Adrenal gland (tissue), 5 donors: ENCODE results near the gene MARCHF2.

Experiments
- CTCF ChIP-seq, 6 experiments: fragments of 450-650 bp in 4 of 6; fragments of 200-600 bp in 2 of 6; sonication (generic) in 1 of 6; IDR thresholded peaks; 1 replicate in 5 of 6; 2 replicates in 1 of 6; pipeline versions ENCODE4 v1.5.1 to v1.8.0; 2016 to 2021; ENCODE audit warnings: antibody characterized with exemption in 6 of 6, mild to moderate bottlenecking in 2 of 6, moderate library complexity in 1 of 6
- POLR2A ChIP-seq, 2 donors: fragments of 450-650 bp; IDR thresholded peaks; one replicate each; pipeline ENCODE4 v1.6.1; 2017; ENCODE audit warnings: antibody characterized with exemption in 2 of 2, mild to moderate bottlenecking in 2 of 2, moderate library complexity in 1 of 2
- donor health status: DM: no; HTN: no; CAD: no.

DNA sequence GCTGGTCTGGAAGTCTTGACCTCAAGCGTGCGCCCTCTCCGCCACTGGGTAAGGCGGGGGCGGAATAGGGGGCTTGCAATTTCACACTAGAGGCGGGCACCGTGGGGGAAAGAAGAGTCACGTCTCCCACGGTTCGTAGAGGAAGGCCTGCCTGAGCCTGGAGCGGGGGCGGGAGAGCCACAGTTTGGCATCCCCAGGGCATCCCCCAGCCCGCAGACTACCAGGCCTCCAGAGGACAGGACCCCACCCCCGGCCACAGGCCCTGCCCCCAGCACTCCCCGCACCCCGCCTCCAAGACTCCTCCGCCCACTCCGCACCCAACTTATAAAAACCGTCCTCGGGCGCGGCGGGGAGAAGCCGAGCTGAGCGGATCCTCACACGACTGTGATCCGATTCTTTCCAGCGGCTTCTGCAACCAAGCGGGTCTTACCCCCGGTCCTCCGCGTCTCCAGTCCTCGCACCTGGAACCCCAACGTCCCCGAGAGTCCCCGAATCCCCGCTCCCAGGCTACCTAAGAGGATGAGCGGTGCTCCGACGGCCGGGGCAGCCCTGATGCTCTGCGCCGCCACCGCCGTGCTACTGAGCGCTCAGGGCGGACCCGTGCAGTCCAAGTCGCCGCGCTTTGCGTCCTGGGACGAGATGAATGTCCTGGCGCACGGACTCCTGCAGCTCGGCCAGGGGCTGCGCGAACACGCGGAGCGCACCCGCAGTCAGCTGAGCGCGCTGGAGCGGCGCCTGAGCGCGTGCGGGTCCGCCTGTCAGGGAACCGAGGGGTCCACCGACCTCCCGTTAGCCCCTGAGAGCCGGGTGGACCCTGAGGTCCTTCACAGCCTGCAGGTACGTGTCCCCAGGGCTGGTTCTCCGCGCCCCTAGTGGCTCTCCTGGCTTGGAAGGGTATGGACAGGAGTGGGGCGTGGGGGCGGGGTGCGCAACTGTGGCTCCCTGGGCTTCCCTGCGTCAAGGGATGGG, 49.0 kb upstream of the MARCHF2 start, which contains the start of gene ANGPTL4:
- TF ChIP-seq CTCF (IDR thresholded peaks at IDR 0.05), result peak in 5 of 6 experiments; percentile 10 to 30 (median 21)
- peak; percentile 57 to 81 for TF ChIP-seq POLR2A (IDR thresholded peaks at IDR 0.05)
